Gastroesophageal sphincter (tissue), 3 donors: ENCODE measurements around the gene ITIH5.

ENCODE experiments used
- EP300 ChIP-seq: sonication (generic); formaldehyde crosslinking; IDR thresholded peaks from one replicate; pipeline ENCODE4 v1.6.1; 2017; ENCODE audit warnings: antibody characterized with exemption, mild to moderate bottlenecking
- POLR2A ChIP-seq, 2 donors: fragments of 450-650 bp; IDR thresholded peaks; one replicate each; pipeline ENCODE4 v1.6.1; 2017; ENCODE audit warnings: antibody characterized with exemption in 2 of 2, mild to moderate bottlenecking in 2 of 2, moderate library complexity in 1 of 2
- TF ChIP-seq, protein P1 (sequence below), 4 experiments: fragments of 200-600 bp in 2 of 4; fragments of 450-650 bp in 2 of 4; sonication (generic) in 1 of 4; IDR thresholded peaks; one replicate each; pipeline ENCODE4 v1.5.1; 2017 to 2019; ENCODE audit warnings: antibody characterized with exemption in 4 of 4, mild to moderate bottlenecking in 2 of 4, moderate library complexity in 2 of 4

DNA sequence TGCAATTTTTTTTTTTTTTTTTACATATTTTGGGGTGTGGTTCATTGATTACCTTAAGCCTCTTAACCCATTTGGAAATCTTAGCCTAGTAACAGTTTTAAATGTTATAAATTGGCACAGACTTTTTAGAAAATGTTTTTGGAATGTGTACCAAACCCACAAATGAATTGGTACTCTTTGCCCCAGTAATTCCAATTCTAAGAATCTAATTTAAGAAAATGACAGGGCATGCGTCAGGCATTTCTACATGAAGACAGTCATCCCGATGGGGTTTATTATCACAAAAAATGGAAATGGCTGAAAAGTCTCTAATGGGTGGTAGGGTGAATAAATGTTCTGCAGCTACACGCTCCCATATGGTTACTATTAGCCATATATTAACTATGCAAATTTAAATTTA is 54.9 kb downstream of the ITIH5 start:
- TF ChIP-seq, protein P1, sequence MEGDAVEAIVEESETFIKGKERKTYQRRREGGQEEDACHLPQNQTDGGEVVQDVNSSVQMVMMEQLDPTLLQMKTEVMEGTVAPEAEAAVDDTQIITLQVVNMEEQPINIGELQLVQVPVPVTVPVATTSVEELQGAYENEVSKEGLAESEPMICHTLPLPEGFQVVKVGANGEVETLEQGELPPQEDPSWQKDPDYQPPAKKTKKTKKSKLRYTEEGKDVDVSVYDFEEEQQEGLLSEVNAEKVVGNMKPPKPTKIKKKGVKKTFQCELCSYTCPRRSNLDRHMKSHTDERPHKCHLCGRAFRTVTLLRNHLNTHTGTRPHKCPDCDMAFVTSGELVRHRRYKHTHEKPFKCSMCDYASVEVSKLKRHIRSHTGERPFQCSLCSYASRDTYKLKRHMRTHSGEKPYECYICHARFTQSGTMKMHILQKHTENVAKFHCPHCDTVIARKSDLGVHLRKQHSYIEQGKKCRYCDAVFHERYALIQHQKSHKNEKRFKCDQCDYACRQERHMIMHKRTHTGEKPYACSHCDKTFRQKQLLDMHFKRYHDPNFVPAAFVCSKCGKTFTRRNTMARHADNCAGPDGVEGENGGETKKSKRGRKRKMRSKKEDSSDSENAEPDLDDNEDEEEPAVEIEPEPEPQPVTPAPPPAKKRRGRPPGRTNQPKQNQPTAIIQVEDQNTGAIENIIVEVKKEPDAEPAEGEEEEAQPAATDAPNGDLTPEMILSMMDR (IDR thresholded peaks at IDR 0.05): no peak
- TF ChIP-seq POLR2A (IDR thresholded peaks at IDR 0.05) (no peak), EP300 (no peak)
